CD4-positive, alpha-beta T cell treated with Interleukin-6 at 100 ng/mL for 8 hours (primary cell): Measurements from ENCODE around the gene CNIH1.
A peak's percentile ranks its signal among the peaks of the same experiment; 100 is the strongest.
"Not testable (repeated sequence)": the region's sequence is repeated elsewhere in the genome, so short reads cannot be mapped to it uniquely, and the experiment has no call there.

Experiments
- DNase-seq: peaks from one replicate; pipeline ENCODE4 v3.0.0-alpha.2; 2020; ENCODE audit warnings: mixed read lengths, low spot score

CNIH1 gene

GRCh38 chr14:54427871-54428270, 13.3 kb downstream of the CNIH1 start:
- DNase-seq, result no peak

DNA sequence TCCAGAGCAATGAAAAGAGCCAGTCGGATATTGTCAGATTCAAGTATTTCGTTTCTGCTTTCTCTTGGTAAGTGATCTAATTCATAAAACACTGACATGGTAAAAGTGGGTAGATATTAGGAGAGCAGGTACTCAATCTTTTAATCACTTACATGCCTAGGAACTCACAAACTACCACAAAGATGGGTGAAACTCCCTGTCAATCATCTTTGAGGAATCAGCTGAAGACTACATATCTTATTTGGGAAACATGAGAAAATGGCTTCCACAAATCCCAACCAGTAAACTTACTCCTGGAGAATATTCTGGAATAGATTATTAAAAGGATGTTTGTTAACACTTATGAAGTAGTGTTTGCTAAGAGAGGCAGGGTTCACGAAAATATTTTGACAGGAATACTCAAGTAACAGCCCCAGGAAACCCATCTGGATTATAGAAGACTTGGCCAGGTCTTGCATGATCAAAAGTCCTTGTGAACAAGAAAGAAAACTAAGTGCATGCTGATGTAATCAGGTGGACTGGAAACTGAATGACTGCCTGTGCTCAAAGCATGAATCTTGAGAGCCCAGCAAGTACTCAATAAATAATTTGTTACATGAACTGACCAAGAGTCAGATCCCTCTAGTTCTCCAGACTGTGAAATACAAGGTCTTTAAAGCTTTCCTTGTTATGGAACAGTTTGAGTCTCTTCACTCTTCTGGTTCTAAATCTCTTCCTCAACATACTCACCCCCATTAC, 15.5 kb downstream of the CNIH1 start:
- no peak for DNase-seq

GRCh38 chr14:54425068-54425467, 16.1 kb downstream of the CNIH1 start:
- no peak for DNase-seq

DNA sequence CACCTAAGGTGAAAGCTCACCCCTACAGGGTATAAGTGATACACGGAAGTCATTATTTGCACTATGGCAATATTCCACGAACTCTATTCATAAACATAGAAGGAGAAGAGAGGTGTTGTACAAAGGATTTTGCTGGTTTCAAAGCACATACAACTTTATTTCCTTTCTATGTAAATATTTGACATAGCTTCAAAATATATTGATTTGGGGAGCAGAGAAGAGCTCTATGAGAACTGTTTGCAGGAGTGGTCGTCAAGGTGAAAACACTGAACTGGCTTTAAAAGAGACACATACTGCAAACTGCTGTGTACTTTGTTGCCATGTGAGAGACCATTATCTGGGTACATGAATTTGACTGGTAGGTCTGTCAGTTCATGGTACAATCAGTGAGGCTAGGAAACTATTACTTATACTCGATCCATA, 16.7 kb downstream of the CNIH1 start:
- DNase-seq, result no peak

- no peak for DNase-seq
These were observed 17.2 kb downstream of the CNIH1 start for GRCh38 chr14:54423991-54424390.

DNA sequence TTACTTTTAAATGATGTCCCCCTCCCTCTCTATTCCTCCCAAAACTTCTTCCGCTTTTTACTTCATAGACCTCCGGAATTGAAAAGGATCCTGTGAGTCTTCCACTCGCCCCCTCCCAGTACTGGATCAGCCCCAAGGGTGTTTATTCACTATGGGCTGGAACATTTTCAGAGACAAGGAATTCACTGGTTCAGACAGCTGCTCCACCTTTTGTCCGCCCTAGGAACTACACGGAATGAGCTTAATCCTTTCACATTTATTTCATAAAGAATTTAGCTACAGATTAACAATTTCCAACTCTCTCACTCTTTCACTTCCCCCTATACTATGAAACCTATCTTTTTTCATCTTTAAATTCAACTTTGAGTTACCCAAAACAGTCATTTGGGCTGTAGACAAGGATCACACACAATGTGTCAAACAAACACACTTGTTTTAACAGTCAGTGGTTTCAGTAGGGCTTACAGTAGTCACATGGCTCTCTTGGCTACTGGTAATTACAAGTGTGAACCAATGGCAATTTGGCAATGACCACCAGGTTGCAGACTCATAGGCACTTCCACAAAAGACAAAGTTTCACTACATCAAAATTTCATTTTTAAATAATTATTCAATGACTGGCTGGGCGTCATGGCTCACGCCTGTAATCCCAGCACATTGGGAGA, 20.6 kb downstream of the CNIH1 start:
- DNase-seq, result no peak

- DNase-seq, result no peak
These were observed 29.8 kb downstream of the CNIH1 start for GRCh38 chr14:54411371-54411770.

- no peak for DNase-seq
These were observed 31.0 kb downstream of the CNIH1 start for GRCh38 chr14:54410215-54410614.

DNA sequence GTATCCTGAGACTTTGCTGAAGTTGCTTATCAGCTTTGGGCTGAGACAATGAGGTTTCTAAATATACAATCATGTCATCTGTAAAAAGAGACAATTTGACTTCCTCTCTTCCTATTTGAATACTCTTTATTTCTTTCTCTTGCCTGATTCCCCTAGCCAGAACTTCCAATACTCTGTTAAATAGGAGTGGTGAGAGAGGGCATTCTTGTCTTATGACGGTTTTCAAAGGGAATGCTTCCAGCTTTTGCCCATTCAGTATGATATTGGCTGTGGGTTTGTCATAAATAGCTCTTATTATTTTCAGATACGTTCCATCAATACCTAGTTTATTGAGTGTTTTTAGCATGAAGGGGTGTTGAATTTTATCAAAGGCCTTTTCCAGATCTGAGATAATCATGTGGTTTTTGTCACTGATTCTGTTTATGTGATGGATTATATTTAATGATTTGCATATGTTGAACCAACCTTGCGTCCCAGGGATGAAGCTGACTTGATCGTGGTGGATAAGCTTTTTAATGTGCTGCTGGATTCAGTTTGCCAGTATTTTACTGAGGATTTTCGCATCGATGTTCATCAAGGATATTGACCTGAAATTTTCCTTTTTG, 37.7 kb downstream of the CNIH1 start:
- not testable (repeated sequence) for DNase-seq

- DNase-seq, result no peak
These were observed 41.6 kb downstream of the CNIH1 start for GRCh38 chr14:54399560-54399959.

DNA sequence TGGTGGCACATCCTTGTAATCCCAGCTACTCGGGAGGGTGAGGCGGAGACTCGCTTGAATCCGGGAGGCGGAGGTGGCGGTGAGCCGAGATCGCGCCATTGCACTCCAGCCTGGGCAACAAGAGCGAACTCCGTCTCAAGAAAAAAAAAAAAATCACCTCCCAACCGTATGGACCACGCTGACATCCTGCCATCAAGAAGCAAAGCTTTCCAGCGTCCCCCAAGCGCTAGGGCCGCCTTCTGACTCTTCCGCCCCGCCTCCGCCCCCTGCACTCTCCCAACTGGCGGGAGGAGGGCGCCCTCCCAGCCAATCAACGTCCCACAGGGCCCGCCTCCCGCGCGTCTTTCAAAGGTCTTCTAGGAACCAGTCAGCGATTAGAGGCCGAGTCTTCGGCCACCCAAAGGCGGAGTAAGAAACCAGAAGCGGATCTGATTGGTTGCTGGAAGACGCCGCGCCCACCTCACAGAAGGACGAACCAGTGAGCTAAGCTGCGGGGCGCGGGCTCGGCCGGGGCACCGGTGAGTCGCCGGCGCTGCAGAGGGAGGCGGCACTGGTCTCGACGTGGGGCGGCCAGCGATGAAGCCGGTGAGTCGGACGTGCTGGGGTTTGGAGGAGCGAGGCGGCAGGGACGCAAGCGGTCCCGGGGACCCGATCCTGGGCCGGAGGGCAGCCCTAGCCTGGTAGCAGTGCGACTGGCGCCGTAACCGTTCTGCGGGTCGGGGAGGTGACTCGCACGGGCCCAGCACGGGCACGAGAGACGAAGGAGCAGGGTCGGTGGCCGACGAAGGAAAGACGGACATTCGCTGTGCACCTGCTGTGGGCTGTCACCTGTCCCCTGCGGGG, 44.5 kb downstream of the CNIH1 start, which contains the start of gene CDKN3:
CDKN3 (plus strand) TSS at position 515 of the 843 bp plus-strand sequence; CDS start at position 577, 62 bp downstream.
- peak; percentile 97 for DNase-seq

GRCh38 chr14:54396183-54396492, 45.0 kb downstream of the CNIH1 start:
- no peak for DNase-seq

GRCh38 chr14:54395716-54396115, 45.5 kb downstream of the CNIH1 start:
- no peak for DNase-seq

DNA sequence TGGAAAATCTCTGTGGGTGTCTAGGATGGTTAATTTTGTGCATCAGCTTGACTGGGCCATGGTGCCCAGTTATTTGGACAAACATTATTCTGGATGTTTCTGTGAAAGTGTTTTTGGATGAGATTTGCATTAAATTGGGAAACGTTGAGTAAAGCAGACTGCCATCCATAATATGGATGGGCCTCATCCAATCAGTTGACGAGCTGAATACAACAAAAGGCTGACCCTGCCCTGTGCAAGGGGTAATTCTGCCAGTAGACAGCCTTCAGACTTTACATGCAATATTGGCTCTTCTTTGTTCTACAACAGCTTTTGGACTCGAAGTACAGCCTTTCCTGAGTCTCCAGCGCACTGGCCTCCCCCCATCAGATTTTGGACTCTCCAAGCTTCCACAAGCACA, 45.9 kb downstream of the CNIH1 start:
- DNase-seq, result no peak

GRCh38 chr14:54394596-54394995, 46.6 kb downstream of the CNIH1 start:
- DNase-seq, result no peak

DNA sequence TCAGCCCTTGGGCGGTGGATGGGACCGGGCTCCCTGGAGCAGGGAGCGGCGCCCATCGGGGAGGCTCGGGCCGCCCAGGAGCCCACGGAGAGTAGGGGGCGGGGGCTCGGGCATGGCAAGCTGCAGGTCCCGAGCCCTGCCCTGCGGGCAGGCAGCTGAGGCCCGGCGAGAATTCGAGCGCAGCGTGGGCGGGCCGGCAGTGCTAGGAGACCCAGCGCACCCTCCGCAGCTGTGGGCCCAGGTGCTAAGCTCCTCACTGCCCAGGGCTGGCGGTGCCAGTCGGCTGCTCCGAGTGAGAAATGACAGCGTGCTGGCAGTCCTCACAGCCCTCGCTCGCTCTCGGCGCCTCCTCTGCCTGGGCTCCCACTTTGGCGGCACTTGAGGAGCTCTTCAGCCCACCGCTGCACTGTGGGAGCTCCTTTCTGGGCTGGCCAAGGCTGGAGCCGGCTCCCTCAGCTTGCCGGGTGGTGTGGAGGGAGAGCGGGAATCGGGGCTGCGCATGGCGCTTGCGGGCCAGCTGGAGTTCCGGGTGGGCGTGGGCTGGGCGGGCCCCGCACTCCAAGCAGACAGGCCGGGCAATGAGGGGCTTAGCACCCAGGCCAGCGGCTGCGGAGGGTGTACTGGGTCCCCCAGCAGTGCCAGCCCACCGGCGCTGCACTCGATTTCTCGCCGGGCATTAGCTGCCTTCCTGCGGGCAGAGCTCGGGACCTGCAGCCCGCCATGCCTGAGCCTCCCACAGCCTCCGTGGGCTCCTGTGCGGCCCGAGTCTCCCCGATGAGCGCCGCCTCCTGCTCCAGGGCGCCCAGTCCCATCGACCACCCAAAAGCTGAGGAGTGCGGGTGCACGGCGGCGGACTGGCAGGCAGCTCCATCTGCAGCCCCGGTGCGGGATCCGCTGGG, 47.9 kb downstream of the CNIH1 start:
- DNase-seq, result not testable (repeated sequence)

DNA sequence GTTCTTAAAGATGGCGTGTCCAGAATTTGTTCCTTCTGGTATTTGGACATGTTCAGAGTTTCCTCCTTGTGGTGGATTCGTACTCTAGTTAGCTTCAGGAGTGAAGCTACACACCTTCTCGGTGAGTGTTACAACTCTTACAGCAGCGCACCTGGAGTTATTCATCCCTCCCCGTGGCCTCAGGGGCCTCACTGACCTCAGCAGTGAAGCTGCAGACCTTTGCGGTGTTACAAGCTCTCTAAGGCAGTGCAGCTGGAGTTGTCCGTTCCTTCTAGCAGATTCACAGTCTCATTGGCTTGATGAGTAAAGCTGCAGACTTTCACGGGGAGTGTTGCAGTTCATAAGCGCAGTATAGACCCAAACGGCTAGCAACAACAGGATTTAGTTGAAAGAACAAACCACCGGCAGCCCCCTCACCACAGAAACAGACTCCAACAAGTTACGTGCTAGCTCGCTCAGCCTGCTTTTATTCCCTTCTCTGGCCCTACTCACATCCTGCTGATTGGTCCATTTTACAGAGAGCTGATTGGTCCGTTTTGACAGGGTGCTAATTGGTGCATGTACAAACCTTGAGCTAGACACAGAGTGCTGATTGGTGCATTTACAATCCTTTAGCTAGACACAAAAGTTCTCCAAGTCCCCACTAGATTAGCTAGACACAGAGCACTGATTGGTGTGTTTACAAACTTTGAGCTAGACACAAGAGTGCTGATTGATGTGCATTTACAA, 48.9 kb downstream of the CNIH1 start:
- no peak for DNase-seq

DNA sequence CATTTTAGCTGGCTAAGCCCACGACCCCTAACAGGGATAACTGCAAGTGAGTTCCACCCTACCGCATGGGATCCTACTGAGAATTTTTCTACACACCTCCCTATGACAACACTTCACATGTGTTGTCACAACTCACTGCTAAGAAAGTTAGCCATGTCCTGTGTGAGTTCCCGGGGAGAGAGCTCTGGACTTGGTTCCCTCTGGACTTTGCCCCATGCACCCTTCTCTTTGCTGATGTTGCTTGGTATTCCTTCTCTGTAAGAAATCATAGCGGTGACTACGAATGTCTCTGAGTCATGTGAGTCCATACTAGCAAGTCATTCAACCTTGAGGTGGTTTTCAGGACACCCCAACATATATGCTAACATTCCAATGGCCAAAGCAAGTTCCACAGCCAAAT, 53.8 kb downstream of the CNIH1 start:
- no peak for DNase-seq

DNA sequence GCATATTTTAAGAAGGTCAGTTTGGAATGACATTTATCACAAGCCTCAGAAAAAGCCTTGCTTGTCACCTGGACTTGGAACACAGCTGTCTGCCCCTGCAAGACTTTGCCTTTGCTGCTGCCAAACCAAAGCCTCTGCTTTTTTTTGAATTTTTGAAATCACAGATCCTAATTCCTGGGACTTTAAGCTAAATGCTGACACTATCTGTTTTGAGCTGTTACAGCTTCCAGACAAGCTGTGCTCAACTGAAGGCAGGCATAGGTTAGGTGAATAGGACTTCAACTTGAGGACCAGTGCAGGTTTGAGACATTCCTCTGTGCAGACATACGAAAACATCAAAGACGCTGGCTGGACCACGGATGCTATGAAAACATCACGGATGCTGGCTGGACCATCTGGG, 55.6 kb downstream of the CNIH1 start:
- DNase-seq, result no peak

DNA sequence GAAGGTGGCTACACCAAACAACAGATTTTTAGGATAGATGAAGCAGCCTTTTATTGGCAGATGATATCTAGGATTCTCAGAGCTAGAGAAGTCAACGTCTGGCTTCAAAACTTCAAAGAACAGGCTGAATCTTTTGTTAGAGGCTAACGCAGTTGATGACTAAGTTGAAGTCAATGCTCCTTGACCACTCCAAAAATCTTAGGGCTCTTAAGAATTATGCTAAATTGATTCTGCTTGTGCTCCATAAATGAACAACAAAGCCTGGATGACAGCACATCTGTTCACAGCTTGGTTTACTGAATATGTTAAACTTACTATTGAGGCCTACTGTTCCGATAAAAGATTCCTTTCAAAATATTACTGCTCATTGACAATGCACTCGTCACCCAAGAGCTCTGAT, 57.3 kb downstream of the CNIH1 start:
- no peak for DNase-seq

DNA sequence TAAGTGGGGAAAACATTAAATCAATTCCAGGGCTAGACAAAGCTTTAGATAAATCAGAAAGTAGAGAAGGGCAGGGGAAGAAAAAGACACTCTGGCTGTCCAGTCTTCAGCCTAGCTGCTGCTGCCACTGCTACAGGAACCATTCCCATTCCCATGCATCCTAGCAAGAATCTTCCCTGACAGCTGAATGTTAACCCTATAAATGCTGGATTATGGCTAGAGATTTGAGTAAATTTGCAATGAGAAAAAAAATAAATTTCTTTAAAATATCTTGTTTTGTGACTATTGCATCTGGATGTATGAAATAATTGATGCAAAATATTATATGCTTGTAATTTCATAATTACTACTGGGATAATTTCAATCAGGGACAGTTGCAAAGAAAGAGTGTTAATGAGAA, 59.4 kb downstream of the CNIH1 start:
- DNase-seq, result no peak
